Left renal pelvis (tissue), 4 donors: ENCODE data around the gene MAZ. TPM values are rescaled to one million over a fixed set of nuclear protein-coding genes. Genes with fewer than 3 reads are reported as not detected.
"Not testable (repeated sequence)": the region's sequence is repeated elsewhere in the genome, so short reads cannot be mapped to it uniquely, and the experiment has no call there.

Experiments
- DNase-seq, 4 donors: peaks; one replicate each; pipeline ENCODE4 v3.0.0-alpha.2; 2013; ENCODE audit warnings: low read depth in 4 of 4, low spot score in 3 of 4
- polyA plus RNA-seq, 4 donors: library from polyadenylated mRNA; unstranded; fragments of 120-200 nt; gene quantifications; one replicate each; pipeline ENCODE4 v1.2.1, GENCODE V29; 2013; ENCODE audit not compliant: insufficient read length in 4 of 4

The MAZ gene
- 100 to 1,000 TPM; 267 to 339 (median 293) TPM for polyA plus RNA-seq

DNA sequence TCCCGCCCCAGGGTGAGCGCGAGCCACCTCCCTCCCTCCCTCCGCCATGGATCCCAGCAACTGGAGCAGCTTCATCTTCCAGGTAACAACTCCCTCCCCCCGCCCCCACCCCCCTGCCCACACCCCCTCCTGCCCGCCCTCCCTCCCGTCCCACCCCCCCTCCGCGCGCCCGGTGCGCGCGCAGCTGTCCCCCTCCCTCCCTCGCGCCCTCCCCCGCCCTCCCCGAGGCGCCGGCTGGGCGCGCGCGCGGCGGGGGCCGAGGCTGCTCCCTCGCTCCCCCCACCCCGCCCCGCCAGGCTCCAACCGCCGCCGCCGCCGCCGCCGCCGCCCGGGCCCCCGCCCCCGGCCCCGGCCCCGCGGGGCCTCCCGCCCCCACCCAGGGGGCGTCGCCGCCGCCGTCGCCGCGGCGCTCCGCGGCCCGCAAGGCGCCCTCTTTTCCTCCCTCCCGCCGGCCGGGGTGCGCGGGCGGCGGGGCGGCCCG is at the start of gene MAZ:
TSS of gene MAZ (plus strand) at position 431 of the 481 bp plus-strand sequence. CDS start 173 bp downstream, outside the sequence.
- no peak for DNase-seq

DNA sequence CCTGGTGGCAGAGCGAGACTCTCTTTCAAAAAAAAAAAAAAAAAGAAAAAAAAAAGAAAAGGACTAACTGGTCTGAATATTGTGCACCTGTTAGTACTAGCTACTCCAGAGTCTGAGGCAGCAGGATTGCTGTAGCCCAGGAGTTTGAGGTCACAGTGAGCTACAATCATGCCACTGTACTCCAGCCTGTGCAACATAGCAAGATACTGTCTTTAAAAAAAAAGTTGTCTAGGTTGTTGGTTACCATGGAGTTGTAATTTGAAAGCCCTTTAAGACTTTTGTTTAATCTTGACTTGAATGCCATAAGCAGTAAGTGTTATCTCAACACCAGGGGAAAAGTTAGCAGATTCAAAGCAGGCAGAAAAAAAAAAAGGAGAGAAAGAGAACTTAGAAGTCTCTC is 49.7 kb upstream of the MAZ start:
- no peak for DNase-seq

- not testable (repeated sequence) for DNase-seq
Observed at GRCh38 chr16:29757086-29757485, 49.2 kb upstream of the MAZ start.

- DNase-seq: no peak
Observed at GRCh38 chr16:29757950-29758466, 48.3 kb upstream of the MAZ start.

GRCh38 chr16:29760567-29761279 is 45.6 kb upstream of the MAZ start:
- DNase-seq: peak in 1 of 4 donors; percentile 16

- not testable (repeated sequence) for DNase-seq
Observed at GRCh38 chr16:29761280-29761651, 45.1 kb upstream of the MAZ start.

DNA sequence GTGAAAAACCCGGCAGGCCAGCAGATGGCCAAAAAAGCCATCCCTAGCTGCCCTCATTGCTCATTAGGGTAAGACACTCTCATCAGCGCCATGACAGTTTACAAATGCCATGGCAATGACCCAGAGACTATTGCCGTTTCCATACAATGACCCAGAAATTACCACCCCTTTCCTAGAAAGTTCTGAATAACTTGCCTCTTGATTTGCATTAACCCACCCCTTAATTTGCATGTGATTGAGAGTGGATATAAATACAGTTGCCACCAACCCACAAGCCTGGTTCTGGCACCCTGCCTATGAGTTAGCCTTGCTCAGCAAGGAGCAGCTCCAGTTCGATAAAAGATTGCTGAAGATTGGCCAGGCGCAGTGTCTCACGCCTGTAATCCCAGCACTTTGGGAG is 44.4 kb upstream of the MAZ start:
- no peak for DNase-seq

DNA sequence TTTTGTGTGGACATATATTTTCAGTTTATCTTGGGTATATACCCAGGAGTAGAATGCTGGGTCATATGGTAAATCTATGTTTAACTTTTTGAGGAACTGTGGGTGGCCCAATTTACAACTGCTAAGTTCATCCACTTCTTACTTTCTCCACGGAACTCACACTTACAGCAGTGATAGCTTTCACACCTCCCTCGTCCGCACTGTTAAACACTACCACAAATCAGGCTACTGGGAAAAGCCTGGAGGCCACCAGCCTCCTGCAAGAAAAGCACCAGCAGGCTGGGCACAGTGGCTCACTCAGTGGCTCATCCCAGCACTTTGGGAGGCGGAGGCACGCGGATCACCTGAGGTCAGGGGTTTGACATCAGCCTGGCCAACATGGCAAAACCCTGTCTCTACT is 43.0 kb upstream of the MAZ start:
- no peak for DNase-seq

DNA sequence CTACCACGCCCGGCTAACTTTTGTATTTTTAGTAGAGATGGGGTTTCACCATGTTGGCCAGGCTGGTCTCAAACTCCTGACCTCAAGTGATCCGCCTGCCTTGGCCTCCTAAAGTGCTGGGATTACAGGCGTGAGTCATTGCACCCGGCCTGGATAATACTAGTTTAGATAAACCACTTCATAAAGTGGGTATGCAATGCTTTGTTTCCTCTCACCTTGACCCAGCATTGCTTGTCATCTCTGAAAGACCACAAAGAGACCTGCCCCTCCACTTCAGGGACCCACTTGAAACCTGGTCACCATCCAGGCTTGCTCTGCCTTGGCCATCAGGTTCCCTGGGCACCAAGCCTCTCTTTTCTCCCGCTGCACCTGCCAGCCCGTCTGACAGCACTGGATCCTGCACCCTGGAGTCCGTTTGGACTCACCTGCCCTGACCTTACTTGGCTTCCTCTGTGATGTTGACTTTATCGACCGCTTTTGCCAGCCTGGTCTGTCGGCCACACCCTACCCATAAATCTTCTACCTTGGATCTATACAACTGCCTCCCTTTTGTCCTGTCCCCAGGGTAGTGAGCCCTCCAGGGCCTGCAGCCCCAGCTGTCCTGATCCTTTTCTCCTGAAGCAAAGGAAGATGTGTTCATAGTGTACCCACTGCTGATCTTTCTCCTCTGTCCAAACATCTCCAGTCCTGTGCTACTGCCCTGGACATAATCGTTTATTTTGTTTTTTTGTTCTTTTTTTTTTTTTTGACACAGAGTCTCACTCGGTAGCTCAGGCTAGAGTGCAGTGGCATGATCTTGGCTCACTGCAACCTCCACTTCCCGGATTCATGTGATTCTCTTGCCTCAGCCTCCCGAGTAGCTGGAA is 40.9 kb upstream of the MAZ start:
- DNase-seq: no peak

DNA sequence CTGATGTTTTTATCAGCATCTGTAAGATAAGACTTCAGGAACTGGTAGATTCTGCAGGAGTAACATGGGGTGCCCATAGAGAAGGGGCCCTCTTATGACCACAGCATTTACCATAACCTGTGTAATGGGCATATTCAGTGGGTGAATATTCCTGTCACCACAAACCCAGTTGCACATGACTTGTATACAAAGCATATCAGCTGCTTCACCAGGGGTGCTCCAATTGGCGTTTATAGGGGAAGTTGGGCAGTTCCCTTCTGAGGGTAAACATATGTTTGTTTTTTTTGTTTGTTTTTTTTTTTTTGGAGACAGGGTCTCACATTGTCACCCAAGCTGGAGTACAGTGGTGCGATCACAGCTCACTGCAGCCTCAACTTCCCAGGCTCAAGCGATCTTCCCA is 39.8 kb upstream of the MAZ start:
- DNase-seq: no peak

- no peak for DNase-seq
Observed at GRCh38 chr16:29767062-29767461, 39.3 kb upstream of the MAZ start.

GRCh38 chr16:29769507-29769906 is 36.8 kb upstream of the MAZ start:
- no peak for DNase-seq

- DNase-seq: no peak
Observed at GRCh38 chr16:29770250-29770929, 35.9 kb upstream of the MAZ start.

DNA sequence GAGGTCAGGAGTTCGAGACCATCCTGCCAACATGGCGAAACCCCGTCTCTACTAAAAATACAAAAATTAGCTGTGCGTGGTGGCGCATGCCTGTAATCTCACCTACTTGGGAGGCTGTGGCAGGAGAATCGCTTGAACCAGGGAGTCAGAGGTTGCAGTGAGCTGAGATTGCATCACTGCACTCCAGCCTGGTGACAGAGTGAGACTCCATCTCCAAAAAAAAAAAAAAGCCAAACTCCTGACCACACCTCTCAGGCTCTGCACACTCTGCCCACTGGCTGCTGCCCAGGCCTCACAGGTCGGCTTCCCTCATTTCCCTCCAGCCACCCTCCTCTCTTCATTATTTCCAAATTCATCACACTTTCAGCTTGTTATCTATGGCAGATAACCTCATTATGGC is 34.0 kb upstream of the MAZ start:
- DNase-seq: not testable (repeated sequence)

DNA sequence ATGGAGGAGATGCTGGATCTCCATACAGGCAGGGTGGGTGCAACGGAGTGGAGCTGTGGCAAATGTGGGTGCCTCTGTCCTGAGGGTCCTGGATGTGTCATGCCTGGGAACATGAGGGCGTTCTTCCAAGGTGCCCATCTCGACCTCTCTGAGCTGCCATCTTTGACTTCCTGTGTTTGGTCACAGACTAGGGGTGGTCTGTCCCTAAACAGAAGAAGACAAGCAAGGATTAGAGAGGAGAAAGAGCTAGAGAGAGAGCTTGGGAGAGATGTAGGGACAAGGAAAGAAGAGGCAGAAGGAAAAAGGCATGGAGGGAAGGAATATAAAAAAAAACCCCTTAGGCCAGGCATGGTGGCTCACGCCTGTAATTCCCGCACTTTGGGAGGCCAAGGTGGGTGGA is 31.6 kb upstream of the MAZ start:
- no peak for DNase-seq

- DNase-seq: no peak
Observed at GRCh38 chr16:29775742-29776408, 30.5 kb upstream of the MAZ start.

- DNase-seq: no peak
Observed at GRCh38 chr16:29777576-29778350, 28.6 kb upstream of the MAZ start, which contains the start of gene ZG16. TSS of gene ZG16 (plus strand) at chr16:29778256. CDS start at chr16:29779267, 1,011 bp downstream.

GRCh38 chr16:29779474-29779873 is 26.9 kb upstream of the MAZ start:
- no peak for DNase-seq
